D341Med (cell line): Measurements from ENCODE around the gene STYXL1.
A peak's percentile ranks its signal among the peaks of the same experiment; 100 is the strongest.

Experiments
- DNase-seq: peaks from one replicate; pipeline ENCODE4 v3.0.0; 2012; ENCODE audit warnings: low spot score

Gene STYXL1

DNA sequence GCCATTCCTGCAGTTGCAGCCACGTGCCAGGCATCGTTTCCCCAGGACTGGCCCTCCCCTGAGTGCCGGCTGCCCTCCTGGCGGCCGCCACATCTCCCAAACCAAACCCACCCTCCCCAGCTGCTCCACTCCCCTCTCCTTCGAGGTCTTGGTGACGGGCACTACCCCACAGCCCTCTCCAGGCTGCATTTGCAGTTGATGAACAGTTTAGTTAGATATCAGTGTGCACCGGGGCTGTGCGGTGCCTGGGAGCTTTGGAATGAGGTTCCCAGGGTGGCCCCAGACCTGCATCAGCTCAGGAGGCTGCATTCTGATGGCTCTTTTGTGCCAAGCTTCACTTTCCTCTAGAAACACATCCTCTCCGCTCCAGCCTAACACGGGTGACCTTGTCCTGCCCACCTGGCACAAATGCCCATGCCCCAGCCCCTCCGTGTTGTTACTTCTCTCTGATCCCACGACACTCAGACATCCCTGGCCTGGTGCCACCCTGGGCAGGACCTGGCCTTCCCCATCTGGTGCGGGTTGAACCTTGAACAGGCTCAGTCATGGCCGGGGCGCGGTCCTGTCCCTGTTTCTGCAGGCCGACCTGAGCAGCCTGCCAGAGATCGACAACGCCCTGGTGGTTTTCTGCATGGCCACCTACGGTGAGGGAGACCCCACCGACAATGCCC lies 67.9 kb downstream of the STYXL1 start:
- peak; percentile 25 for DNase-seq

DNA sequence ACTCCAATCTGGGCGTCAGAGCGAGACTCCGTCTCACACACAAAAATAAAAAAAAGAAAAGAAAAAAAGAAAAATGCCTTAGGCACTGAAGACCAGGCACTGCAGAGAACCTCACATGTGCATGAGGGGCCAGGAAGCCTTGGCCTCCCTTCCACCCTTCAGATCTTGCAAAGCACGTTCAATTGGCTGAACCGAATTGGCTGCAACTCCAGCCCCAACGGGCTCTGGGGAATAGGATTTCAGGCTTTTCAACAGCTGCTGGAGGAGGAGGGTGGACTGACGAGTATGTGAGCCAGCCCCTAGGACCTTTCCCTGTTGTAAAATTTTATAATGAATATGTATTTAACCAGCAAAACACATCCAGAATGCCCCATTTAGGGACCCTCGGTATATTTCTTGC lies 70.1 kb downstream of the STYXL1 start:
- peak; percentile 79 for DNase-seq

DNA sequence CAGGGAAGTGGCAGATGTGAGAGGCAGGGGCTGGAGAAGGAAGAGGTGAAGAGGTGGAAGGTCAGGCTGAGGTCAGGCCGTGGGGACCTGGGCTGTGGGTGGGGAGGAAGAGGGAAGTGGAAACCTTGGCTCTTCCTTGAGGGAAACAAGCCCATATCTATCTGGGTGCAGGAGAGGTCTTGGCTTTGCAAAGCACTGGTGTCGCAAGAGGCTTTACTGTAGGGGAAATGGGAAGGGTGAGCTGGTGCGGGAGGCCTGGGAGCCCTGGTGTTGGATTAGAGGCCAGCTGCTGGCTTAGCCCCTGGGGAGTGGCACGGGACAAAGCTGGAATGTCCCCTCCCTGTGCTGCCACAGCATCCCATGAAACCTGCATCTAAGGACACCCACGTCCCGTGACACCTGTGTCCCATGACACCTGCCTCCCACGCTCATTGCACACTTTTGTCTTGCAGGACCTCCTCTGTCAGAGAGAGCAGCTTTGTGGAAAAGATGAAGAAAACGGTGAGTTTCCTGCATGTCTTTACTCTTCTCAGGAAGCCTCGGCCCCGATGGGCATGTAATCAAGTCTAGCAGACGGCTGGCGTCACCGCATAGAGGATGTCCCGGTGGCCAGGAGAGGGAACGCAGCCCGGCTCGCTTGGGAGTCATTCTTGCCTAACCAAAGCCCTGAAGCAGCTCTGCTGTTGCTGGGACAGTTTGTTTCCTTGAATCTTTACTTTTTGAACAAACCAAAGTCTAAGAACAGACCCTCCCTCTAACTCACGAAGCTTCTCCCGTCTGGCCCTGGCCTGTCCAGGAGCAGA lies 75.6 kb downstream of the STYXL1 start:
- DNase-seq, result peak; percentile 76

DNA sequence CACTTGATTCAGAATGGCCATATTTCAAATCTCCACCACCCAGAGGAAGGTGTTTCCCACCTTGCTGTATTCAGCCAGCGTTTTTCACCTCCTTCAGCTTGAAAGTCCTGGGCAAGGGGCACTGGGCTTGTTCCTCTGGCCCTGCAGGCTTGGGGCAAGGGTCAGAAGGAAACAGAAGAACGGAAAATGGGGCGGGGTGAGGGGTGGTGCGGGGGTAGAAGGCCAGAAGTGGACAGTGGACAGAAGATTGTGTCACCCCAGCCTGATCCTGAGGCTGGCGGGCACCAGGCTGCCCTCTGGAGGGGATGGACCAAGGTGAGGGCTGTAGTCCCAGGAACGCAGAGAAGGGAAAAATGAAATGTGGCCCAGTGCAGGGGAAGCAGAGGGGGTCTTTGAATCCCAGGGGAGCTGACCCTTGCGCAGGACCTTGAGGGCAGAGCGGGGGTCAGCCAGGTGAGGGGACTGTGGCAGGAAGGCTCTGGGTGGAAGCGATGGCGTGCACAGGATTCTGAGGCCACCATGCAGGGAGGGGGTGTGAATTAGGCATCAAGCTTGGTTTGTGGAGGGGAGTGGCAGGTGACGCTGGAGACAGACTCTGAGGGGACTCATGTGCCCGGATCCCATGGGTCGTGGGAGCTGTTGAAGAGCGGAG lies 76.4 kb downstream of the STYXL1 start:
- DNase-seq, result no peak

DNA sequence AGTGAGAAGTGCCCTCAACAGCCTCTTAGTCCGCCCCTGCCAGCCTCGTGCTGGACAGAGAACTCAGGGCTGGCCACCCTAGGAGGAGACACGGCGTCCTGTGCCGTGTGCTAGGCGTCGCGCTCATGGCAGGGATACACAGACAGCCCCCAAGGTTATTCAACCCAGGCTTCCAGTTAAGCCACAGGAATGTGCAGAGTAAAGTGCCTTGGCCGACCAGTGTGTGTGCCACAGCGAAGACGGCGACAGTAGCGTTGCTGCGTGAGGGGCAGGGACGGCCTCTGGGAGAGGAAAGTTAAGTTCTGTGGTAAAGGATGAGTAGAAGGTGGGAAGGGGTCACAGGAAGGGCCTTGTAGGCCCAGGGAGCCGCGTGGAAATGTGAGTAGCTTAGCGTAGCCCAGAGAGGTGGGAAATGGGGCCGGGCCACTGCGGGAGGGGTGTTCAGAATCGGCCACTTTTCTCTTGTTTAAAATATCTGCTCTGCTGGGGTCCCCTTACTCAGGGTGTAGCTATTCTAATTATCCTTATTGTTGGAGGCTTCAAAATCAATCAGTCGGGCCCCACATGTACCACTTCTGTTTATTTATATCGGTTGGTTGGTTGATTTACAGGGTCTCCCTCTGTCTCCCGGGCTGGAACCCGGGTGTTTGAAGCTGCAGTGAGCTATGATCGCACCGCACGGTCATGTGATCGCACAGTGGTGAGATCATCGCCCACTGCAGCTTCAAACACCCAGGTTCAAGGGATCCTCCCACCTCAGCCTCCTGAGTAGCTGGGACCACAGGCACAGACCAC lies 77.9 kb downstream of the STYXL1 start:
- no peak for DNase-seq

DNA sequence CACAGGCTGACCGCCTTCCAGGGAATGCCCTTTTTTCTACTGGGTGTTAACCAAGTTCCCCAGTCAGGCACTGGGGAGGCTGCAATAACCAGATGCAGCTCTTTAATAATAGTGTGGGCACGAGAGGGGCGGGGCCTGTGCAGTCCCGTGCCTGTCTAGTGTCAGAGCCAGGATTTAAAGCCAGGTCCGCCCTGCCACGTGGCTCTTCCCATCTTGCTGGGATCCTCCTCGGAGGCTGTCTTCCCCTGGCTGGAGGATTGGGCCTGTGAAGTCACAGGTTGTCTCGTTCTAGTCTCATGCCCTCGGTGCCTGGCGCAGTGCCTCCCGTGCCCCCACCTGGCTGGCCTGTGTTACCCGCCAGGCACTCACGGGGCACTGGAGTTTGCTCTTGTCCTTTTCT lies 78.6 kb downstream of the STYXL1 start:
- no peak for DNase-seq

DNA sequence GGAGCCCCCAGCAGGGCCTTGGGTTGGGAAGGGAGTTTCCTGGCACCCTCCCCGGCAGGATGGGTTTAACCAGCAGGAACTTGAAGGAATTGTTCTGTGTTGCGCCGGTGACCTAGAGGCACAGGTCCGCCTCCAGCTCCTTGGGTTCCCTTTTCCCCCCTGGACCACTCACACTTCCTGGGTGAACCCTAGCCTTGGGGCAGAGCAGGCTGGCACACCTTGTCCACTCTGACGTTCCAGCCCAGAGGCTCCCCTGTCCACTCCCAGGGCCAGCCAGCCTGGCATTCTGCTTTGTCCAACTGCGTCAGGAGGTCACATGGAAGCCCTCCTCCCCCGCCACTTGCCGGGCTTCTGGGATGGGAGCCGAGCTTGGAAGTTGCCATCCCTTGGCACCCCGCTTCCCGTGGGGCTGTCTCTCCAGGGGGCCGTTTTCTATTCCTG lies 79.2 kb downstream of the STYXL1 start:
- DNase-seq, result no peak

DNA sequence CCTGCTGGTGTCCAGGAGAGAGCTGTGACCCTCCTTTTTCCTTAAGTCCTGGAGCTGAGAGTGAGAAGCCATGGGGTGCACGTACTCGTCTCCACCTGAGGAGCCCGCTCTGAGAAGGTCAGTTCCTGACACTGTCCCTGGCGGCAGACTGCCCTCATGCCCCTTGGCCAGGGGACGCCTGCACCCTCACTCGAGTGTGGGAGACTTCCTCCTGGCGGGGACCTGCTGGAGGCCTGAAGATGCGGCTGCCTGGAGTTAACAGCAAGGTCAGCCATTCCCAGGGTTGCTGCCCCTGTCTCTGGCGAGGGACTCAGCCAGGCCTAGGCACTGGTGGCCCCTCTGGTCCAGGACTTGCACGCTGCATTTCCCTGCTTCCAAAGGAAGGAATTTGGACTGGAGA lies 79.8 kb downstream of the STYXL1 start:
- DNase-seq, result no peak

DNA sequence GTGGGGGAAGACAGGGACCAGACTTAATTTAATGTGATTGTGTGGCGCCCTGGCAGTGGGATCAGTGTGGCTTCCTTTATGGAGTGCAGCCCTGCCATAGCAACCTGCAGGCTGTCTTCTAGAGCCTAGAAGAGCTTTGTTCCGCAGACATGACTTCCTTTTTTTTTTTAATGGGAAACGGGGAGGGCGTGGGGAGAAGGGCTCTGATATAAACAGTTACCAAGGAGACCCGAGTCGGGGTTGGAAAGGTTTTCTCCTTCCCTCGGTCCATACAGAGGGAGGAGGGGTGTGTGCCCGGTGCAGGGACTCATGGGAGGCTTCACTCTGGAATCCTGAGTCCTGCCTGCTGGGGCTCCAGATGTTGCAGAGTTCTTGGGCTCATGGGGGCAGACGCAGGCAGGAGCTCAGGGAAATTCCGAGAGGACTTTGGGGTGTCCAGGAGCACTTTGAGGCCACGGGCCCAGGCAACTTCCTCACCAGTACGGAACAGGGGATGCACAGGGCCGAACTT lies 80.3 kb downstream of the STYXL1 start:
- DNase-seq, result no peak

DNA sequence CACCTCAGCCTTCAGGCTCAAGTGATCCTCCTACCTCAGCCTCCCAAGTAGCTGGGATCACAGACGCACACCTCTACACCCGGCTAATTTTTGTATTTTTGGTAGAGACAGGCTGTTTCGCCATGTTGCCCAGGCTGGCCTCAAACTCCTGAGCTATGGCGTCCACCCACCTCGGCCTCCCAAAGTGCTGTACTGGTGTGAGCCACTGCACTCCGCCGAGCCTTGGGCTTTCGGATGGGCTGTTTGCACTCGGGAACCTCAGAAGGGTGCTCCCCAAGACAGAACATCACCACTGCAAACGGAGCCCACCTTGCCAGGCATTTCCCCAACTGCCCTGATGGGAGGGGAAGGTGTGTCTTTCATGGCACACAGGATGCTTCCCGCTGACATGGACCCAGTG lies 80.7 kb downstream of the STYXL1 start:
- DNase-seq, result no peak

DNA sequence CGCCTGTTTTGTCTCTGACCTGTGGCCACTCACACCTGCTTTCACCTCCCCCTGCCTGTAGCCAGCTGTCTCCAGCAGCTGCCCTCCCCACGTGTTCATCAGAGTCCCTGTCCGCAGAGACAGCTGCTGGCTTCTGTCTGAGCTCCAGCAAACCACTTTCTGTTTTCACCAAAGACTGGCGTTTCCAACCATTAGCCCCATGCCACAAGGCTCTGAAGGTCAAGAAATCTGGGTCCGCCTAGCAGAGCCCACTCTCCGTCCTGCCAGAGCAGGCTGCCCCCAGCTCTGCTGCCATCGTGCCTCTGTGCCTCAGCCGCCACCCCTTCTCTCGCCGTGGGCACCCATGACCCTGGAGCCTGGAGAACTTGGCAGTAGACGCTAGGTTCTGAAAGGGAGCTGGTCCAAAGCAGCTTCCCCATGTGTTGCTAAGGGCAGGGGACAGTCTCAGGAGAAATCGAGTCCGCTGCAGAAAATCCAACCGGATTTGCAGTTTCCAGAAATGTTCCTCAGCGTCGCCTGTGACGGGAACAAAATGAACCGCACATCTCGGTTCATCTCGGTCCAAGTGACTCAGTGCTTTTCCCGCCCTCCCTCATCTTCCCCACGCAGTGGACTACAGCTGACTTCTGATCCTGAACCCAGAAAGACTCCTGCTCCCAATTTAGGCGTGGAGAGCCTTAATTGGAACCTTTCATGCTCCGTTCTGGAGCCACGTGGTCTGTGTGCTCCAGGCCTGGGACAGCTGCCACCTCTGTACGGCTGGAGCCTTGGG lies 81.4 kb downstream of the STYXL1 start:
- DNase-seq, result no peak

DNA sequence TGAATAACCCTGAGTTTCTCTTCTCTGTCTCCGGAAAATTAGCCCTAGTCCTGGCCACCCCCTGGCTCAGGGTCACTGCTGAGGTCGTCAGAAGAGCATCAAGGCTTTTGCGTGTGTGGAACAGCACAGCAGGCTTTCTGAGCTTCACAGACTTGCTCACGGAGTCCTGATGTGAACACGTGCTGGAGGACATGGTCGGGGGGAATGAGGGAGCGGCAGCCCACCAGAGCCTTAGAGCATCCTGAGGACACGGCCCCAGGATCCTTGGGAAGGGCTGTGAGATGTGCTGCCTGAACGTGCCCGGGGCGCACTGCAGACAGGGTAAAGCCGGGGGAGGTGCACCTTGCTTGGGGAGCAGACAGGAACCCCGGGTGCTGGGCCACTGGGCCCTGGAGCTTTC lies 82.2 kb downstream of the STYXL1 start:
- no peak for DNase-seq

DNA sequence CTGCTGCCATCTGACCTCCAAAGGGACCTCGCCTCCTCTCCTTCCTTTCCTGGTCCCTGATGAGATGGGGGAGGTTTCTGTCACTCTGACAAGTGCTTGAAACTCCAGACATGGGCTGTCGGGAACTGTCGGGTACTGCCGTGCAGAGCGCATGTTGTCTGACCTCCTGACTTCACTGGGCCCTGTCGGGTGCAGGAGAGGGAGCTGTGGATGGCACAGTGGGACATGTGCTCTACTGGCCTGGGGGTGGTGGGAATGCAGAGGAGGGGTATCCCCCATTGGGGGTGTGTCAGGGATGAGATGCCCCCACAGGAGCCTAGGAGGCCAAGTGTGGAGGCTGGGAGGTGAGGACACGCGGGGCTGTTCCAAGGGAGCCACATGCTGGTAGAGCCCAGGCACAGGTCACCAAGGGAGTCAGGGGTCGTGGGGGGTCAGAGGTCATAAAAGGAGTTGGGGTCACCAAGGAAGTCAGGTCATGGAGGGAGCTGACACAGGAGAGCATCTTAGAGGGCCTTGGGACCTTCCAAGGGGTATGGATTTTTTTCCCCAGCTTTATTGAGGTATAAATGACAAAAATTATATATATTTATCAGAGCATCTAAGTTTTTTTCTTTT lies 84.3 kb downstream of the STYXL1 start:
- no peak for DNase-seq

DNA sequence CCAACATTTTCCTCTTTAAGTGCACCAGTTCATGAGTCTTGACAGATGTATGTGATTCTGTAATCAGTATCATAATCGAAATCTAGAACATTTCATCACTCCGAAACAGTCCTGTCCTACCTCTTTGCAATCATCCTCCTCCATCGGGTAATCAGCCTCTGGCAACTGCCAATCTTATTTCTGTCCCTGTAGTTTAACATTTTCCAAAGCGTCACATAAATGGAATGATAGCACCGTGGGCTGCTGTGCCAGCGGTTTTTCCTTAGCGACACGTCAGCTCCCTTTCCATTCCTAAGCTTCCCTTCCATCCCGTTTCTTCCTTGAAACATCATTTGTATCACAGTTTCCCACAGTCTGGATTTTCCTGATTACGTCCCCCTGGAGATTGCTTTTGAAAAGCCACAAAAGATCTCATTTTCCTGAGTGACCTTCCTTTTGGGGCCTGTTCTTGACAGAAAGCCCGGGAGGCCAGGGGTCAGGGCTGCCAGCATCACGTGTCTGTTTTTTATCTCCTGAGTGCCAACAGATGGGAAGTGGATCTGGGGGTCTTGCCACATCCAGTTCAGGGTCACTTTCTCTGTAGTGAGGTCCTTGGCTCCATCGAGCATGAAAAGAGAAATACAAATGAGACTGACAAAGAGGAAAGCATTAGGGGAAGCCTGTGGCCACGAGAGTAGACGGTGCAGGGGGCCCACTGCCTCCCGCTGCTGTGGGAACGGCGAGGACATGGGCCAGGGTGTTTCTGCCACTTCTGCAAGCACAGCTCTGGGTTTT lies 85.0 kb downstream of the STYXL1 start:
- DNase-seq, result no peak

DNA sequence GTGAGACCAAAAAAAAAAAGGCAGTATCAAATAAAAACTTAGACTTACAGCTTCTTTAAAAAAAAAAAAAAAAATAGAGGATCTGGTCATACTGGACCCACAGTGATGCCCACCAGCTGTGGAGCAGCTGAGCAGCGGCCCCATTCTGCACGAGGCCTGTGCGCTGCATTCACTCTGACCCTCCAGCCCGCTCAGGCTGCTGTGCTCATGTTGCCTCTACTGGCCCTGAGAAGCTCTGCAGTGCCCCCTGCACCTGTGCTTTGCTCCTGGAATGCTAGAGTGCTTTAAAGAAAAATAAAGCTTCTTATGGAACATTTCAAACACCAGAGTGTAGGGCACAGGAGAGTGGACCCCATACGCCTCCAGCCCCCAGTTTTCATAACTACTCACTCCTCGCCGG lies 86.6 kb downstream of the STYXL1 start:
- peak; percentile 57 for DNase-seq

DNA sequence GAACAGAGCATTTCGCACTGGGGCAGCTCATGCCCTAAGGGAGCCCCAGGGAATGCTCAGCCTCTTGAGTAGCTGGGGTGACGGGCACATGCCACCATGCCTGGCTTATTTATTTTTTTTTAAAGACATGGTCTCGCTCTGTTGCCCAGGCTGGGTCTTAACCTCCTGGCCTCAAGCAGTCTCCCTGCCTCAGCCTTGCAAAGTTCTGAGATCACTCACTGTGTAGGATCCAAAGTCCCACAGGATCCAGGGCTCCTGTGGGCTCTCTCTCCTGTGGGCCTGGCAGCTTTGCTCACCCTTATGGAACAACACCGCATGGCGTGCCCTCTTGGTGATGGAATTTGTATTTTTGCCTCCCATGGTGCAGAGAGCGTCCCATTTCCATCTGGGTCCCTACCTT lies 87.4 kb downstream of the STYXL1 start:
- no peak for DNase-seq

DNA sequence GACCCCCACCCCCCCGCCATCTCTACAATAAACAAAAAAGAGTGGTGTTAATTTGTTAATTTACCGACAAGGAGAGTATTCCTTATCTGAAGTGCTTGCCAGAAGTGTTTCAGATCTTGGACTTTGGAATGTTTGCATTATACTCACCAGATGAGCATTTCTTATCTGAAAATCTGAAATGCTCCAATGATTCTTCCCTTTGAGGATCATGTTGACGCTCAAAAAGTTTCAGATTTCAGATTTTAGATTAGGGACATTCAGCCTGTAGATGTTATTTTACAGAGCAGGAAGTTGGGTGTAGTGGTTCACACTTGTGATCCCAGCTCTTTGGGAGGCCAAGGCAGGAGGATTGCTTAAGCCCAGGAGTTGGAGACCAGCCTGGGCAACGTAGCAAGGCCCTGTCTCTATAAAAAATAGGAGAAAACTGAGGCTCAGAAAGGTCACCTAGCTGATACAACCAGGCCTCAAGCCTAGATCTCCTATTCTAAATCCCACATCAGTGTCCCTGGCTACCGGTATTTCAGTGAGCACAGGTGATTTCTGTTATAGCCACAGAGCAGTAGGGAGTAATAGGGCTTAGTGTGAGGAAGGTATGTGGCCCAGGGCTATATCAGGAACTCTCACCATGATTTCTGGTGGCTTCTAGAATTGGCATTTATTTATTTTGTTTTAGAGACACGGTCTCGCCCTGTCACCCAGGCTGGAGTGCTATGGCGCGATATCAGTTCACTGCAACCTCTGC lies 88.8 kb downstream of the STYXL1 start:
- no peak for DNase-seq

DNA sequence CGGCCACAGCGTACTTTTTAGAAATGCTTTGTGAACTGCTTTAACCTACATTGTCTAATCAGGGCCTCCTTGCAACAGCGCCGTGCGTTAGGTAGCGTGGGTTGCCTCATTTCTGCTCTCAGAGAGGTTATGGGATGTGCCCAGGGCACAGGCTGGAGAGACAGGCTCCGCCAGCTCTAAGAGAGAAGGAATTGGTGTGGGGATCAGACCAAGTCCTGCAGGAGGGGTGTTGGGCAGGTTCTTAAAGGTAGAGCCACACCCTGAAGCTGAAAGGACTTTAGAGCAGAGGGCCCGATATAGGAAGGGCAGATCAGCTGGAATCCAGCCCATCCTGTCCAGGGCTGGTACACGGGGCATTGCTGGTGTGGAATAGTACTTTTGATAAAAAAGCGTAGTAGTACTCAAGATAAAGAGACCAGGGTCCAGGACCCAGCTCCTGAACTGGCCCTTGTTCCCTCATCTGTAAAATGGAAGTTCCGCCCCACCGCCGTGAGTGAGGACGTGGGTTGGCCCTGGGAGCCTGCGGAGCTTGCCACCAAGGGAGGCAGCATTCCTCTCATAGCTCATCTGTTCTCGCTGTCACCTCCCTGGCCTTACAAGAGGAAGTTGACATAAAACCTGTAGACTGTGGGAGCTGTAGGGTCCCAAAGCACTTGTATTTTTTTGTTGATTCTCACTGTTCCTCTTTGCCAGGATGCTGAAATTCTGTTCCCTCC lies 90.6 kb downstream of the STYXL1 start:
- no peak for DNase-seq
